GM12878 (cell line): ENCODE data around the gene CYLC2. TPM values are rescaled to one million over a fixed set of nuclear protein-coding genes. Genes with fewer than 3 reads are reported as not detected.

Source experiments
- ATAC-seq: fragments of 200-7000 bp; cut with Tn5 transposase; 3 replicates; pipeline ENCODE4 v1.9.1; 2020; ENCODE audit warnings: mild to moderate bottlenecking, moderate library complexity
- BruUV-seq: library from RNA; stranded (reverse); fragments of 400-500 nt; replicated peaks from 2 replicates; lab custom pipeline; 2021; lab: Mats Ljungman, UMichigan
- CTCF ChIA-PET: fragments of 300-600 bp; sonication (Branson Sonifier 250); formaldehyde crosslinking; extraction: SDS; loops from one replicate; lab custom pipeline; 2021; ENCODE audit warnings: inconsistent platforms; lab: Yijun Ruan, JAX
- POLR2A ChIA-PET: fragments of 350-600 bp; formaldehyde crosslinking; extraction: SDS; loops from one replicate; lab custom pipeline; 2021; ENCODE audit warnings: inconsistent platforms; lab: Charles Lee
- RAD21 ChIA-PET: fragments of 300-600 bp; sonication (Branson Sonifier 250); formaldehyde crosslinking; loops from one replicate; lab custom pipeline; 2023; ENCODE audit warnings: antibody characterized with exemption; ENCODE audit not compliant: unreplicated experiment; lab: Charles Lee
- SMC1A ChIA-PET: fragments of 300-600 bp; sonication (Branson Sonifier 250); formaldehyde crosslinking; loops from one replicate; lab custom pipeline; 2023; ENCODE audit not compliant: unreplicated experiment, uncharacterized antibody; lab: Charles Lee
- DNase-seq: peaks from one replicate; pipeline ENCODE4 v3.0.0-alpha.2; 2011; ENCODE audit warnings: low read depth, low spot score
- FAIRE-seq: peaks from 3 replicates; lab custom pipeline; 2011; peaks lifted over from hg19 to GRCh38; lab: Jason Lieb, UNC
- H2AFZ ChIP-seq: 2 replicates; pipeline ENCODE4 v1.6.0; 2011; ENCODE audit warnings: low read depth, low read length, control low read depth; ENCODE audit not compliant: control insufficient read depth
- H3K27ac ChIP-seq: 2 replicates; pipeline ENCODE4 v1.5.1; 2011; ENCODE audit warnings: control low read depth; ENCODE audit not compliant: control insufficient read depth, insufficient read depth
- H3K27me3 ChIP-seq, 2 experiments: replicated peaks in 1 of 2; 2 replicates each; pipeline versions ENCODE4 v1.6.0 to v1.6.1; 2011; ENCODE audit warnings: low read length in 1 of 2; ENCODE audit not compliant: control insufficient read depth in 2 of 2, insufficient read depth in 2 of 2
- H3K36me3 ChIP-seq, 2 experiments: 2 replicates each; pipeline ENCODE4 v1.5.1; 2011; ENCODE audit warnings: low read length in 1 of 2; ENCODE audit not compliant: control insufficient read depth in 2 of 2, insufficient read depth in 2 of 2
- H3K4me1 ChIP-seq: 2 replicates; pipeline ENCODE4 v1.6.1; 2011; ENCODE audit warnings: mild to moderate bottlenecking, low read length, moderate library complexity, mixed read lengths; ENCODE audit not compliant: control insufficient read depth, insufficient read depth
- H3K4me2 ChIP-seq: 2 replicates; pipeline ENCODE4 v1.6.0; 2011; ENCODE audit warnings: control low read depth; ENCODE audit not compliant: control insufficient read depth, insufficient read depth
- H3K4me3 ChIP-seq: fragments of 200-600 bp; sonication (generic); 2 replicates; pipeline ENCODE4 v1.5.1; 2016
- H3K79me2 ChIP-seq: 2 replicates; pipeline ENCODE4 v1.6.0; 2011; ENCODE audit warnings: low read length; ENCODE audit not compliant: control insufficient read depth, insufficient read depth
- H3K9ac ChIP-seq: 2 replicates; pipeline ENCODE4 v1.8.0; 2011; ENCODE audit warnings: low read length, control low read depth, mixed read lengths; ENCODE audit not compliant: control insufficient read depth, insufficient read depth
- H3K9me3 ChIP-seq: replicated peaks from 3 replicates; pipeline ENCODE4 v1.5.1; 2011; ENCODE audit warnings: mild to moderate bottlenecking, low read length; ENCODE audit not compliant: control insufficient read depth, insufficient read depth
- H4K20me1 ChIP-seq: 2 replicates; pipeline ENCODE4 v1.6.0; 2011; ENCODE audit not compliant: control insufficient read depth, insufficient read depth
- BCL11A ChIP-seq: IDR thresholded peaks from 2 replicates; pipeline ENCODE4 v1.6.1; 2011; ENCODE audit warnings: low read depth, low read length
- E2F8 ChIP-seq: fragments of 450-650 bp; IDR thresholded peaks from 2 replicates; pipeline ENCODE4 v1.6.1; 2018; ENCODE audit warnings: mild to moderate bottlenecking, low read depth, moderate library complexity; ENCODE audit not compliant: partially characterized antibody
- MEF2A ChIP-seq: IDR thresholded peaks from 2 replicates; pipeline ENCODE4 v1.6.1; 2011; ENCODE audit warnings: low read depth, mild to moderate bottlenecking, low read length, moderate library complexity; ENCODE audit not compliant: insufficient read depth
- ZNF274 ChIP-seq: IDR thresholded peaks from one replicate; pipeline ENCODE4 v1.8.0; 2011; ENCODE audit not compliant: insufficient read length, insufficient read depth
- WGBS: methylation state at CpG from one replicate; pipeline ENCODE4 v1.1.6; 2016; ENCODE audit warnings: low lambda C conversion rate; ENCODE audit not compliant: insufficient replicate concordance, insufficient coverage; ENCODE audit errors: missing lambda C conversion rate; 5-methylcytosine and 5-hydroxymethylcytosine counted together
- in situ Hi-C: fragments of 300-500 bp; cut with MboI; formaldehyde crosslinking; loops from 9 replicates; pipeline ENCODE4 v1.14.3; 2018; ENCODE audit warnings: mixed read lengths
- intact Hi-C: fragments of 100-400 bp; cut with micrococcal nuclease; formaldehyde crosslinking; loops from one replicate; pipeline ENCODE4 v1.14.2; 2022; ENCODE audit not compliant: unreplicated experiment
- polyA plus RNA-seq, 11 experiments: library from polyadenylated mRNA; depleted of rRNA in 4 of 11; unstranded in 6 of 11; stranded (reverse) in 5 of 11; fragments of >200 nt; fragmentation: Nextera tagmentation in 4 of 11; fragmentation: Illumina TruSeq in 1 of 11; extraction: Ambion mirVana in 4 of 11; extraction: Trizol in 1 of 11; gene quantifications; 1 replicate in 1 of 11; 2 replicates in 10 of 11; pipeline versions ENCODE4 v1.2.1 to v1.2.3, GENCODE V29; 2011 to 2016; ENCODE audit warnings: inconsistent platforms in 2 of 11, missing spikeins in 2 of 11, low read depth in 1 of 11
- total RNA-seq, 4 experiments: library from RNA; depleted of rRNA in 3 of 4; stranded (reverse); fragments of >200 nt in 3 of 4; fragmentation: Illumina TruSeq in 1 of 4; extraction: Trizol in 1 of 4; gene quantifications; 2 replicates each; pipeline versions ENCODE4 v1.2.1 to v1.2.3, GENCODE V29; 2013 to 2021
- TF ChIP-seq, protein P1 (sequence below): fragments of 450-650 bp; IDR thresholded peaks from 2 replicates; pipeline ENCODE4 v1.6.1; 2017; ENCODE audit warnings: mild to moderate bottlenecking, moderate library complexity

The CYLC2 gene
- total and polyA plus RNA-seq, 10 of the 15 experiments (the other 5 are each of a cell fraction or from before 2014, with no cell fraction given), result not detected

GRCh38 chr9:102966999-102967398, 28.1 kb upstream of the CYLC2 start (continued):
- TF ChIP-seq E2F8, result no peak
- no peak for TF ChIP-seq BCL11A

GRCh38 chr9:102967979-102968378, 27.2 kb upstream of the CYLC2 start:
- BruUV-seq, result no TSS peak

More at GRCh38 chr9:102967979-102968378, 27.2 kb upstream of the CYLC2 start:
- Histone ChIP-seq H3K9me3 (no peaks in the 10 kb centered on the region), H3K9ac (no peak overlapping the region), H3K4me1 (no peaks in the 10 kb centered on the region), H3K4me2 (no peak overlapping the region), H3K4me3 (no peak overlapping the region), H3K27me3 (no peaks in the 10 kb centered on the region), H2AFZ (no peak overlapping the region), H3K27ac (no peak overlapping the region), H3K79me2 (no peaks in the 10 kb centered on the region), H3K36me3 (no peaks in the 10 kb centered on the region), H4K20me1 (no peaks in the 10 kb centered on the region)
- DNase-seq (no peak), ATAC-seq (no peak), FAIRE-seq (no peak)
- 0% methylated on average over 2 of the region's 2 CpGs for WGBS
- SMC1A ChIA-PET, result no interaction called here
- in situ Hi-C loops (no loop called here), intact Hi-C loops (no loop called here)
- RAD21 ChIA-PET, result no interaction called here
- CTCF ChIA-PET, result no interaction called here
- POLR2A ChIA-PET, result no interaction called here
- TF ChIP-seq ZNF274, result no peak
- TF ChIP-seq, protein P1, sequence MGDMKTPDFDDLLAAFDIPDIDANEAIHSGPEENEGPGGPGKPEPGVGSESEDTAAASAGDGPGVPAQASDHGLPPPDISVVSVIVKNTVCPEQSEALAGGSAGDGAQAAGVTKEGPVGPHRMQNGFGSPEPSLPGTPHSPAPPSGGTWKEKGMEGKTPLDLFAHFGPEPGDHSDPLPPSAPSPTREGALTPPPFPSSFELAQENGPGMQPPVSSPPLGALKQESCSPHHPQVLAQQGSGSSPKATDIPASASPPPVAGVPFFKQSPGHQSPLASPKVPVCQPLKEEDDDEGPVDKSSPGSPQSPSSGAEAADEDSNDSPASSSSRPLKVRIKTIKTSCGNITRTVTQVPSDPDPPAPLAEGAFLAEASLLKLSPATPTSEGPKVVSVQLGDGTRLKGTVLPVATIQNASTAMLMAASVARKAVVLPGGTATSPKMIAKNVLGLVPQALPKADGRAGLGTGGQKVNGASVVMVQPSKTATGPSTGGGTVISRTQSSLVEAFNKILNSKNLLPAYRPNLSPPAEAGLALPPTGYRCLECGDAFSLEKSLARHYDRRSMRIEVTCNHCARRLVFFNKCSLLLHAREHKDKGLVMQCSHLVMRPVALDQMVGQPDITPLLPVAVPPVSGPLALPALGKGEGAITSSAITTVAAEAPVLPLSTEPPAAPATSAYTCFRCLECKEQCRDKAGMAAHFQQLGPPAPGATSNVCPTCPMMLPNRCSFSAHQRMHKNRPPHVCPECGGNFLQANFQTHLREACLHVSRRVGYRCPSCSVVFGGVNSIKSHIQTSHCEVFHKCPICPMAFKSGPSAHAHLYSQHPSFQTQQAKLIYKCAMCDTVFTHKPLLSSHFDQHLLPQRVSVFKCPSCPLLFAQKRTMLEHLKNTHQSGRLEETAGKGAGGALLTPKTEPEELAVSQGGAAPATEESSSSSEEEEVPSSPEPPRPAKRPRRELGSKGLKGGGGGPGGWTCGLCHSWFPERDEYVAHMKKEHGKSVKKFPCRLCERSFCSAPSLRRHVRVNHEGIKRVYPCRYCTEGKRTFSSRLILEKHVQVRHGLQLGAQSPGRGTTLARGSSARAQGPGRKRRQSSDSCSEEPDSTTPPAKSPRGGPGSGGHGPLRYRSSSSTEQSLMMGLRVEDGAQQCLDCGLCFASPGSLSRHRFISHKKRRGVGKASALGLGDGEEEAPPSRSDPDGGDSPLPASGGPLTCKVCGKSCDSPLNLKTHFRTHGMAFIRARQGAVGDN, result no peak
- TF ChIP-seq MEF2A, result no peak
